ENCODE results near the gene SNRPN. TPM values are rescaled to one million over a fixed set of nuclear protein-coding genes. Genes with fewer than 3 reads are reported as not detected.

The SNRPN gene
- total RNA-seq, 1 experiment from 2014 or later, result 14.3 TPM

DNA sequence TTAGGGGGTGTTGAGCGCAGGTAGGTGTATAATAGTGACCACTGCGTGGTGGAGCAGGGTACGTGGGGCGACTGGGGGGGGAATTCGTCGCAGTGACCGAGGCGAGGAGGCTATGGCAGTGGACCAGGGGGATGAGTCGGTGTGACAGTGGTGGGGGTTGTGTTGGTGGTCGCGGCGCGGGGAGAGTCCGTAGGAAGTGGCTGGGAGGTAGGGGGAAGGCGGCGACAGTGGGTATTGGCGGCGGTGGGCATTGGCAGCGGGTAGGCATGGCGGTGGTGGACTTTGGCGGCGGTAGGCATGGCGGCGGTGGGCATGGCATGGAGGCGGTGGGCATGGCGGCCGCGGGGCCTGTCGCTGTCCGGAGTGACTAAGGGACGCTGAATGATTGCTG lies 739 bp downstream of the SNRPN start:
- DNase-seq, result no peak
- ChIA-PET CTCF (no interaction called here), POLR2A (ENCODE audit: unreplicated experiment) (no interaction called here)
- no TSS peak for BruUV-seq (replicated peaks)
- Histone ChIP-seq H3K9me2 (ENCODE audit: insufficient read depth) (no peaks in the 10 kb centered on the region), H3K27ac (no peak overlapping the region), H4K20me1 (ENCODE audit: insufficient read depth) (no peaks in the 10 kb centered on the region), H3K9me3 (ENCODE audit: insufficient read depth, low read depth) (no peaks in the 10 kb centered on the region), H3K4me3 (no peak overlapping the region), H3F3A (ENCODE audit: insufficient read depth, low read depth) (no peaks in the 10 kb centered on the region), H3K27me3 (ENCODE audit: insufficient read depth, low read depth) (no peaks in the 10 kb centered on the region), H3K4me2 (no peak overlapping the region), H3K4me1 (replicated peaks; ENCODE audit: insufficient read depth) (no peaks in the 10 kb centered on the region), H3K36me3 (ENCODE audit: low read depth) (no peaks in the 10 kb centered on the region), H3K79me2 (ENCODE audit: low read depth) (no peaks in the 10 kb centered on the region), H2AFZ (no peak overlapping the region)
- intact Hi-C loops (cut with micrococcal nuclease; ENCODE audit: unreplicated experiment), result no loop called here
- TF ChIP-seq EZH2 (IDR thresholded peaks at IDR 0.05; ENCODE audit: low read depth), result no peak
- TF ChIP-seq, protein P1, sequence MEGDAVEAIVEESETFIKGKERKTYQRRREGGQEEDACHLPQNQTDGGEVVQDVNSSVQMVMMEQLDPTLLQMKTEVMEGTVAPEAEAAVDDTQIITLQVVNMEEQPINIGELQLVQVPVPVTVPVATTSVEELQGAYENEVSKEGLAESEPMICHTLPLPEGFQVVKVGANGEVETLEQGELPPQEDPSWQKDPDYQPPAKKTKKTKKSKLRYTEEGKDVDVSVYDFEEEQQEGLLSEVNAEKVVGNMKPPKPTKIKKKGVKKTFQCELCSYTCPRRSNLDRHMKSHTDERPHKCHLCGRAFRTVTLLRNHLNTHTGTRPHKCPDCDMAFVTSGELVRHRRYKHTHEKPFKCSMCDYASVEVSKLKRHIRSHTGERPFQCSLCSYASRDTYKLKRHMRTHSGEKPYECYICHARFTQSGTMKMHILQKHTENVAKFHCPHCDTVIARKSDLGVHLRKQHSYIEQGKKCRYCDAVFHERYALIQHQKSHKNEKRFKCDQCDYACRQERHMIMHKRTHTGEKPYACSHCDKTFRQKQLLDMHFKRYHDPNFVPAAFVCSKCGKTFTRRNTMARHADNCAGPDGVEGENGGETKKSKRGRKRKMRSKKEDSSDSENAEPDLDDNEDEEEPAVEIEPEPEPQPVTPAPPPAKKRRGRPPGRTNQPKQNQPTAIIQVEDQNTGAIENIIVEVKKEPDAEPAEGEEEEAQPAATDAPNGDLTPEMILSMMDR (conservative IDR thresholded peaks at IDR 0.05), result no peak

DNA sequence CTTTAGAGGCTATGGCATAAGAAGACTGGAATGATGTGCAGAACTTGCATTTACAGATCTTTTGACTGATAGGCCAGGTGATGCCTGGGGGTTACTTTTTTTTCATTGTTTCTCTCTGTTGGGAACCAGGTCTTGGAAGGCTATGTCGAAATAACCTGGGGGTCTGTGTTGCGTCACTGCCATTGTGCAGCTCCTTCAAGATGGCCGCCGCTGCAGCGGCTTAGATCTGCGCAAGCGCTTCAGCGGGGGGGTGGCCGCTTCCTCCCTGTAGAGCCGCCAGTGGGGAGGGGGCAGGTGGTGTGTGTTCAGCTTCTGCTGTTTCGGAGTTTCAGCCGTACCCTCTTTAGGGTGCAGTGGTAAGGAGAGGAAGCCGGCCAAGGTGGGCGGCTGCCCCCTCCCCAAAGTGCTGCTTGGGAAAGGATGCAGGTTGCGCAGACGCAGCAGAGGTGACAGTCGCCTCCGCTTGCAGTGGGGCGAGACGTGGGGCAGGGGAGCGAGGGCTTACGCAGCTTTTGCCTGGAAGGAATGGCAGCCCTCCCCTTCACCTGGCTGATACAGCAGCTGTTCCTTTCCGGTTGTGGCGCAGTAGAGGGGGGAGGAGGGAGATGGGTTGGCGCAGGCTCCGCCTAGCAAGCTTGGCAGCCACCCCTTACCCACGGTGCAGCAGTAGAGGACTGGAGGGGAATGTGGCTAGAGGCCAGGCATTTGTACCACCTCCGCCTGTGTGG lies 1.5 kb downstream of the SNRPN start:
- H3K9me3 ChIP-seq (ENCODE audit: insufficient read depth, low read depth), result no peaks in the 10 kb centered on the region
- no peaks in the 10 kb centered on the region for H3K4me1 ChIP-seq (replicated peaks; ENCODE audit: insufficient read depth)
- POLR2A ChIA-PET (ENCODE audit: unreplicated experiment), result no interaction called here
- no peaks in the 10 kb centered on the region for H3F3A ChIP-seq (ENCODE audit: insufficient read depth, low read depth)
- peak in 1 of 2 experiments; percentile 44 for DNase-seq
- no peak overlapping the region for H3K27ac ChIP-seq
- no peaks in the 10 kb centered on the region for H3K9me2 ChIP-seq (ENCODE audit: insufficient read depth)
- H3K36me3 ChIP-seq (ENCODE audit: low read depth), result no peaks in the 10 kb centered on the region
- no peak overlapping the region for H2AFZ ChIP-seq
- H4K20me1 ChIP-seq (ENCODE audit: insufficient read depth), result no peaks in the 10 kb centered on the region
- BruUV-seq (replicated peaks), result TSS peak; percentile 22
- no peak overlapping the region for H3K4me3 ChIP-seq
- H3K27me3 ChIP-seq (ENCODE audit: insufficient read depth, low read depth), result no peaks in the 10 kb centered on the region
- intact Hi-C loops (cut with micrococcal nuclease; ENCODE audit: unreplicated experiment), result no loop called here
- CTCF ChIA-PET, result no interaction called here
- H3K4me2 ChIP-seq, result no peak overlapping the region
- no peak for TF ChIP-seq EZH2 (IDR thresholded peaks at IDR 0.05; ENCODE audit: low read depth)
- TF ChIP-seq, protein P1 (conservative IDR thresholded peaks at IDR 0.05), result no peak
- no peaks in the 10 kb centered on the region for H3K79me2 ChIP-seq (ENCODE audit: low read depth)

DNA sequence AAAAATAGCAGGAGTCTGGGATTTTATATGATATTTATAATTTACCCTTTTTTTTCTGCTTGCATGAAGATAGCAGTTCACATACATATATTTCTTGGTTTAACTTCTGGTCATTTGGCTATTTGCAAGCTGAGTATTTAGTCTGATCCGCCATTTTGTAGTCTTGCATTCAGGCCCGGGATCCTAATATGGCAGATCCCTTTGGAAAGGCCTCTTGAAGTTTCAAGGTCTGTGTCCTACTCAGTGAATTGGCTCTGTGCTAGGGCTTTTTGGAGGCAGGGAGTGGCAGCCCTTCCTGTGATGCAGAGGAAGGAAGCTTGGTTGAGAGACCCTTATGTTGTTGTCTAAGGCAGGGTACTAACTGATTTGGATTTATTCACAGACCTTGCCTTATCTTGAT lies 2.9 kb downstream of the SNRPN start:
- Histone ChIP-seq H3K36me3 (ENCODE audit: low read depth) (no peaks in the 10 kb centered on the region), H3K27ac (no peak overlapping the region), H3K4me1 (replicated peaks; ENCODE audit: insufficient read depth) (no peaks in the 10 kb centered on the region), H2AFZ (no peak overlapping the region), H3F3A (ENCODE audit: insufficient read depth, low read depth) (no peaks in the 10 kb centered on the region), H3K9me3 (ENCODE audit: insufficient read depth, low read depth) (no peaks in the 10 kb centered on the region), H3K4me3 (no peak overlapping the region), H3K27me3 (ENCODE audit: insufficient read depth, low read depth) (no peaks in the 10 kb centered on the region), H3K4me2 (no peak overlapping the region), H4K20me1 (ENCODE audit: insufficient read depth) (no peaks in the 10 kb centered on the region), H3K9me2 (ENCODE audit: insufficient read depth) (no peaks in the 10 kb centered on the region), H3K79me2 (ENCODE audit: low read depth) (no peaks in the 10 kb centered on the region)
- ChIA-PET CTCF (no interaction called here), POLR2A (ENCODE audit: unreplicated experiment) (no interaction called here)
- intact Hi-C loops (cut with micrococcal nuclease; ENCODE audit: unreplicated experiment), result no loop called here
- TF ChIP-seq EZH2 (IDR thresholded peaks at IDR 0.05; ENCODE audit: low read depth), result no peak
- TF ChIP-seq, protein P1 (conservative IDR thresholded peaks at IDR 0.05), result no peak
- BruUV-seq (replicated peaks), result no TSS peak
- no peak for DNase-seq

All from PC-9 (cell line).